RCC 7860 (cell line): ENCODE measurements around the gene PLA2G4D.

Source experiments
- DNase-seq: peaks from one replicate; pipeline ENCODE4 v3.0.0-alpha.2; 2015; ENCODE audit warnings: low spot score
- FAIRE-seq: peaks from 2 replicates; lab custom pipeline; 2012; peaks lifted over from hg19 to GRCh38; lab: Jason Lieb, UNC

PLA2G4D gene

GRCh38 chr15:42032376-42033213 is 61.8 kb downstream of the PLA2G4D start:
- DNase-seq (no peak), FAIRE-seq (no peak)

DNA sequence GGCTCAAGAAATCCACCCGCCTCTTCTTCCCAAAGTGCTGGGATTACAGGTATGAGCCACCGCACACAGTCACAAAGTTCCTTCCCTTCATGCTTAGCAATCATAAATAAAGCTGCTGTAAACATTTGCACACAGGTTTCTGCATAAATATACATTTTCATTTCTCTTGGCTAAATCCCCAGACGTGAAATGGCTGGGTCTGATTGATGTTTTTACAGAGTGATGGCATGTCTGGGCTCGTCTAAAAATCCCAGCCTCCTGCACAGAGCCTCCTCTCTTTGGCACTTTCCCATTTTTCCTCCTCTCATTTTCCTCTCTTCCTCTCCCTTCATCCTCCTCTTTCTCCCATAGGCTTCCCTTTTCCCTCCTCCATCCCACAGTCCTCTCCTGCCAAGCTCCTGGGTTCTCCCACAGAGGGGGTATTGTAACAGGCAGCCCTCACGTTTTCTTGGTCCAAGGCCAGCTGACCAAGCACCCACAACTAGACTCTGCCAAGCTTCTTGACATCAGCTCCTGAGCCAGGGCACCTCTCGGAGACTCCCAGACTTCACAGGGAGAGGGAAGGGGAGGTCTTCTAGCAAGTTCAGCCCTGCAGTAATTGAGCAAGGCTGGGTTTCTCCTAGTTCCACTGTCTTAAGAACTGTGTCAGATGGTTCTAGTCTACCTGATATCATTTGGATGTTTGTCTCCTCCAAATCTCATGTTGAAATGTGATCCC is 63.0 kb downstream of the PLA2G4D start:
- no peak for DNase-seq
- FAIRE-seq = no peak

- FAIRE-seq = no peak
- no peak for DNase-seq
Measured at GRCh38 chr15:42027521-42027920, 66.8 kb downstream of the PLA2G4D start.

DNA sequence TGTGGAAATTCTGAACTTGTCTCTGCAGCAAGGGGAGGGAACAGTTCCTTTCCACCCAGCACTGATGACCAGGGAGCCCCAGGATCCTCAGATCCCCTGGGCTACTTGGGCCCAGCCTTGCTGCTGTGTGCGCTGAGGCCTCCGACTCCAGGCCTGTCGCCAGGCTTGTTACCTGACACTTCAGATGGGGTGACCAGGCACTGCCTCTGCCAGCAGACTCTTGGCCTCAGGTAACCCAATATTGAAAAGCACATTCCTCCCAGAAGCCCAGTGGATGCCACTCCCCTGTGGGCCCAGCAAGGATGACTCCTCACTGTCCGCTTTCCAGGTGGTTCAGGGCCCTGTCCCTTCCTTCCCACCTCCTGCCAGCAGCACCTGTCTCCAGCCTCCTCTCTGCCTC is 70.1 kb downstream of the PLA2G4D start:
- FAIRE-seq = no peak
- no peak for DNase-seq

GRCh38 chr15:42021593-42021992 is 72.8 kb downstream of the PLA2G4D start:
- DNase-seq = no peak
- FAIRE-seq = no peak

GRCh38 chr15:42020713-42021273 is 73.6 kb downstream of the PLA2G4D start, which contains the start of gene PLA2G4E:
Gene PLA2G4E, minus strand, starts transcription at chr15:42021042. Its CDS starts 12 bp downstream, at chr15:42021030.
- FAIRE-seq (no peak), DNase-seq (no peak)

DNA sequence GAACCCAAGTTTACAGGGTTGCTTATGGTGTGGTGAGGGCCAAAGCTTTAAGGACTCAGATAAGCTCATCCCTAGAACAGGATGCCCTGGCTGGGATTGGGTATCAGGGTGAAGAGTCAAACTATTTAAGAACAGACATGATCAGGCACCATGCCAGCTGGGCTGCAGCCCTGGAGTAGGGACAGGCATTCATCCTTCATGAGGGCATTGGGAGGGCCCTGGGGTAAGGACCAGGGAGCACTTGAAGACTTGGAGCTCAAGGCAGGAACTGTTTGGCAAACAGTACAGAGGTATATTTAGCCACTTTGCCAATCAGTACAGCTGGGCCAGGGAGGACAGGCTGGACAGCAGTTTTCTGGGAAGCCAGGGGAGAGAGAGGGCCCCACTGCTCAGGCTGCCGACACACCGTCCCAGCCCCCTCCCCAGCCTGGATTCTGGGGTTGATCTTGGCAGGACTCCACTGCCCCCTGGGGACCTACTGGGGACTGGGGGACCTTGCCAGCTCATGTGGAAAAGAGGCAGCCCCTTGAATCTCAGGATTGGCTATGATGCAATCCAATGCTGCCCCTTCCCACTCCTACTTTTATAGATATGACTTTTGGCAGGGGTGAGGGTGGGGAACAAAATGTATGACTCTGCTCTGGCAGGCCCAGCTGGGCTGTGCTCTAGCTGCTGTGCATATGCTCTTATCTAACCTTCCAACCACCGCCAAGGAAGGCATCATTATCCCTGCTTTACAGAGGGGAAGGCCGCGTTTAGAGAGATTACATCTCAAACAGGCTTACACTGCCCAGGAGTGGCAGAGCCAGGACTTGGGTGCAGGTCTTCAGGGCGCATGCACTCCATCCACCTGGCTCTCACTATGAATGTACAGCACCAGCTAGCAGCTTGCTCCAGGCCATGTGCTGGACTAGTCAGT is 75.8 kb downstream of the PLA2G4D start:
- FAIRE-seq (no peak), DNase-seq (no peak)
